ENCODE measurements around the gene TMEM119.
"Not testable (repeated sequence)": the region's sequence is repeated elsewhere in the genome, so short reads cannot be mapped to it uniquely, and the experiment has no call there.

The TMEM119 gene

DNA sequence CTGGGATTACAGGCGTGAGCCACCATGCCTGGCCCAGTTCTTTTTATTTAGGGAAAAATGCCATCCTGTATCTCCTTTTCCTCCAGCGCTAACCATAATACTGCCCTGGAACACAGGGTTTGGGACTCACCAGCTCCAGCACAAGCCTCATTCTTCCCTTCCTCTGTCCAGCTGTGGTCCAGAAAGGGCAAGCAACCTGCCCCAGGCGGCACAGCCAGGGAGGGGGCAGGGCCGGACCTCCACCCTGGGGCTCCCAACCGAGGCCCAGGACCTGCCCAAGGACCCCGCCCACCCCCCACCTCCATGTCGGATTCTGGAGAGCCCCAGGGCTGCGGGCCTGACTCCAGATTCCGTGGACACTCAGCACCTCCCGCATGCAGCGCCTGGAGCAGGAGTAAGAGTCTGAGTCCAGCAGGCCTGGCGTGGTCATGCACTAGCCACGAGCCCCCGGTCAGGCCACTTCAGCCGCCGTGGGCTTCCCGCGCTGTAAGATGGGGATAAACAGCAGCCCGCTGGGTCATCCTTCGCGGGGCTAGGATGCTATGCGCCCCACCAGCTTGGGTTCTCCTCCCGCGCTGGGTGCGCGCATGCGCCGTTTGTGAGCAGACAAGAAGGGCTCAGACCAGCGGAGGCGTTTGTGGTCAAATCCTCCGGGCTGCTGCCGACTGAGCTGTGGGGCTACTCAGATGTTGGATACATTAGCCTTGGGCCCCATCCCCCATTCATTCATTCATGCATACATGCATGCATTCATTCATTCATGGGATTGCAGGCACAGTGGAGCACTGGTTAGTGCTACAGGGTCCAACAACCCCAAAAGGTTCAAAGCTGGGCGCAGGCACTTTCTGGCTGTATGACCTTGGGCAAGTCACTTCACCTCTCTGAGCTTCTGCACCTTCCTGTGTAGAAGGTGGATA, 16.3 kb downstream of the TMEM119 start:
- DNase-seq: no peak

GRCh38 chr12:108580531-108580930, 17.4 kb downstream of the TMEM119 start:
- no peak for DNase-seq

- DNase-seq: no peak
Observed at GRCh38 chr12:108578813-108579212, 19.1 kb downstream of the TMEM119 start.

- DNase-seq: no peak
Observed at GRCh38 chr12:108578264-108578663, 19.6 kb downstream of the TMEM119 start.

DNA sequence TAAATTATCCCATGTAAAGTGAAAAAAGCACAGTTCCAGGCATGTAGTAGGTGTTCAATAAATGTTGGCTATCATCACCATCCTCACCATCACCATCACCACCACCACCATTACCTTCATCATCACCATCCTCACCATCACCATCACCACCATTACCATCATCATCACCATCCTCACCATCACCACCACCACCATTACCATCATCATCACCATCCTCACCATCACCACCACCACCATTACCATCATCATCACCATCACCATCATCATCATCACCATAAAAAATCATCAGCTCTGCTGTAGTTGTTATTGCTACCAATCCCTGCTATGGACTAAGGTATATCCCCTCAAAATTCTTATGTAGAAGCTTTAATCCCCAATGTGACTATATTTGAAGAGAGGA, 20.4 kb downstream of the TMEM119 start:
- no peak for DNase-seq

GRCh38 chr12:108576660-108577234, 21.1 kb downstream of the TMEM119 start:
- no peak for DNase-seq

- DNase-seq: no peak
Observed at GRCh38 chr12:108575199-108575912, 22.5 kb downstream of the TMEM119 start.

DNA sequence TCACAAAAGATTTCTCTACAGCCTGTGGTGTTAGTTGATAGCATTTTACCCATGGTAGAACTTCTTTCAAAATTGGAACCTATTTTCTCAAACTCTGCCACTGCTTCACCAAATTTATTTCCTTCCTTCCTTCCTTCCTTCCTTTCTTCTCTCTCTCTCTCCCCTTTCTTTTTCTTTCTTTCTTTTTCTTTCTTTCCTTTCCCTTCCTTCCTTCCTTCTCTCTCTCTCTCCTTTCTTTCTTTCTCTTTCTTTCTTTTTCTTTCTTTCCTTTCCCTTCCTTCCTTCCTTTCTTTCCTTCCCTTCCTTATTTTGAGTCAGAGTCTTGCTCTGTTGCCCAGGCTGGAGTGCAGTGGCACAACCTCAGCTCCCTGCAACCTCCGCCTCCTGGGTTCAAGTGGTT, 23.6 kb downstream of the TMEM119 start:
- DNase-seq: not testable (repeated sequence)

DNA sequence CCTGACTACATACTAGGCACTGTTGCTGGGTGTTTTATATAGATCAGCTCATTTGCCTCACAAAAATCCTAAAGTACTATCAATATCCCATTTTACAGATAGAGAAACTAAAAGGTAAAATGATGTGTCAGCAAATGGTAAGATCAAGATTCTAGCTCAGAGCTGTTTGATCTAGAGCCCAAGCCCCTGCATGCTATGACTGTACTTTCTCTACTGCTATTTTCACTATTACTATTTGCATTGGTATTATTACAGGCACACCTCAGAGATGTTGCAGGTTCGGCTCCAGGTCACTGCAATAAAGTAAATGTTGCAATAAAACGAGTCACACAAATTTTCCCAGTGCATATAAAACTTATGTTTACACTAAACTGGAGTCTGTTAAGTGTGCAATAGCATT, 24.6 kb downstream of the TMEM119 start:
- DNase-seq: no peak

GRCh38 chr12:108572166-108572790, 25.6 kb downstream of the TMEM119 start:
- no peak for DNase-seq

DNA sequence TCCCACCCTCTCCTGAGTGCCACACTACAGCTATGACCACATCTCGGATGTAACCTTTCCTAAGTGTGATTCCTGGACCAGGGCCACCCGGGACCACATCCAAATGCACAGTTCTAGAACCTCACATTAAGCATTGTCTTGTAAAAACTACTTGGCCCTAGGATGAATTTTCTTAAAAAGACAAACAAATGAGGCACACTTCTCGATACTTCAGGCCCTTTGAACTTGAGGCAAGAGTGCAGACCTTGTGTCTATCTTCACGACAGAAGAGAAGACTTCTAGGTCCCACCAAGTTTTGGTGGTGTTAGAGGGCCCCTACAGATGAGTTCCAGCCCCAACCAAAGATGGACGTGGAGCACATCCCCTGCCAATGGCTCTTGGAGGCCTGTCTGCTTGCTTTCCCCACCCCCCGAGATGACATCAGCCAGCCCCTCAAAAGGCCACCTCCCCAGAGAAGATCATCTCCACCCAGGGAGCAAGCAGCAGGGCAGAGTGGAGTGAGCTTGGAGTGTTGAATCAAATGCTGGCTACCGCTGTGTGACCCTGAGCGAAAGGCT, 26.2 kb downstream of the TMEM119 start:
- no peak for DNase-seq

- DNase-seq: no peak
Observed at GRCh38 chr12:108570743-108571608, 26.9 kb downstream of the TMEM119 start.

GRCh38 chr12:108568338-108569154, 29.3 kb downstream of the TMEM119 start:
- peak in 3 of 4 experiments; percentile 10 to 54 (median 42) for DNase-seq

- no peak for DNase-seq
Observed at GRCh38 chr12:108567406-108568337, 30.2 kb downstream of the TMEM119 start.

DNA sequence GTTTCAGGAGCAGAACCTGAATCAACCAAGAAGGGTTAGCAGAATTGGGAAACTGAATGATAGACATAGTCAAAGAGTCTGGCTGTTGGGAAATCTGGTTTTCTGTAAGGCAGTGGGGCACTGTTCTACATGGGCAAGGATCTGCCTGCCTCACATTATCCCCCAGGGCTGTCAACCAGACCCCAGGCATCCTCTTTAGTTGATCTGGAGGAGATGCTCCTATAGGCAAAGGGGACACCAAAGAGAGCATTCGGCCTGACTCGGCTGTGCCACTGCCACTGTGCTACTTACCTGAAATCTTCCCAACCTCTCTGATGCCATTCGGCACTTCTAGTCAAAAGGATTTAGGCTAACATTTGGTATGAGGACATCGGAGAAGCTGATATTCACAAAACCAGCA, 31.4 kb downstream of the TMEM119 start:
- no peak for DNase-seq

- DNase-seq: peak in 3 of 4 experiments; percentile 7 to 50 (median 36)
Observed at GRCh38 chr12:108565976-108566375, 31.9 kb downstream of the TMEM119 start.

GRCh38 chr12:108565146-108565545, 32.7 kb downstream of the TMEM119 start:
- DNase-seq: no peak

GRCh38 chr12:108564724-108565123, 33.2 kb downstream of the TMEM119 start:
- DNase-seq: no peak

DNA sequence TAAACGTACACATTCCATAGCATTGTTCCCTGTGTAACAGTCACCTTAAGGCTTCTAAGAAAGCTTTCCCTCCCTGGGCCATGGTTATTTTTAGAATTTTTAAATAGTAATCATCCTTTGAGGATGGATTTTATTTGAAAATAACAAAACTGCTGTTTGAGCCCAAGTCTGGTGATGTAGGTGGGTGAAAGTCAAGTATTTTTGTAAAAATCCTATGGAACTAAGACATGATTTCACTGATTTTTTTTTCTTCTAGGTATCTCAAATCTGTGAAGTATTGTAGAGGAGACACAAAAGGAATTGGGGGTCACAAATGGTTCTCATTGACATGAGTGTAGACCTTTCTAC, 34.1 kb downstream of the TMEM119 start:
- DNase-seq: no peak
